Ovary (tissue), 9 donors: Measurements from ENCODE around the gene OLFML2B. TPM values are rescaled to one million over a fixed set of nuclear protein-coding genes. Genes with fewer than 3 reads are reported as not detected.

Experiments
- DNase-seq, 5 donors: peaks; one replicate each; pipeline ENCODE4 v3.0.0-alpha.2; 2019 to 2020
- H3K27ac ChIP-seq, 2 donors: fragments of 200-600 bp; one replicate each; pipeline versions ENCODE4 v1.5.1 to v1.8.0; 2019 to 2022
- H3K27me3 ChIP-seq: fragments of 200-600 bp; one replicate; pipeline ENCODE4 v1.8.0; 2022
- H3K36me3 ChIP-seq: fragments of 200-600 bp; sonication (generic); one replicate; pipeline ENCODE4 v1.5.1; 2019
- H3K4me1 ChIP-seq: one replicate; pipeline ENCODE4 v1.8.1; 2013; ENCODE audit warnings: mild to moderate bottlenecking, moderate library complexity; ENCODE audit not compliant: insufficient read depth
- H3K4me3 ChIP-seq: fragments of 200-600 bp; sonication (generic); one replicate; pipeline ENCODE4 v1.5.1; 2017
- H3K9me3 ChIP-seq, 2 donors: fragments of 200-600 bp in 1 of 2; sonication (generic) in 1 of 2; one replicate each; pipeline versions ENCODE4 v1.5.1 to v1.8.1; 2013 to 2019; ENCODE audit warnings: mild to moderate bottlenecking in 1 of 2, moderate library complexity in 1 of 2
- CTCF ChIP-seq, 3 donors: fragments of 450-650 bp in 2 of 3; fragments of 200-600 bp in 1 of 3; IDR thresholded peaks; one replicate each; pipeline versions ENCODE4 v1.5.1 to v1.8.0; 2016 to 2022; ENCODE audit warnings: antibody characterized with exemption in 3 of 3, mild to moderate bottlenecking in 1 of 3
- EP300 ChIP-seq: sonication (generic); formaldehyde crosslinking; IDR thresholded peaks from one replicate; pipeline ENCODE4 v1.6.1; 2017; ENCODE audit warnings: antibody characterized with exemption
- POLR2A ChIP-seq: fragments of 450-650 bp; IDR thresholded peaks from one replicate; pipeline ENCODE4 v1.6.1; 2017; ENCODE audit warnings: antibody characterized with exemption, mild to moderate bottlenecking, moderate library complexity
- WGBS, 3 donors: extraction: QIAGEN DNeasy Blood & Tissue Kit in 1 of 3; methylation state at CpG; one replicate each; pipeline versions ENCODE4 v1.1.5 to v1.1.7; 2013 to 2017; 5-methylcytosine and 5-hydroxymethylcytosine counted together
- intact Hi-C, 4 donors: fragments of 100-400 bp; cut with DNase I; formaldehyde crosslinking; loops; one replicate each; pipeline versions ENCODE4 v1.11.0 to v1.15.1; 2022 to 2023
- polyA plus RNA-seq, 2 donors: library from polyadenylated mRNA; stranded (reverse); fragments of 200-250 nt in 1 of 2; fragments of 350-450 nt in 1 of 2; fragmentation: Illumina TruSeq in 1 of 2; extraction: RNeasy Lipid Tissue Mini Kit (QIAGEN cat#74804) in 1 of 2; gene quantifications; one replicate each; pipeline ENCODE4 v1.2.3, GENCODE V29; 2013 to 2014
- total RNA-seq, 7 donors: library from RNA; depleted of rRNA in 2 of 7; stranded (reverse); fragments of >200 nt in 2 of 7; fragmentation: NEBNext Ultra II Directional in 3 of 7; extraction: Animal tissue kit (Norgen Biotek cat#: 25700) in 3 of 7; gene quantifications; one replicate each; pipeline versions ENCODE4 v1.1.0 to v1.2.4, GENCODE V29; 2016 to 2023
- donor health status: DM: no; HTN: no; CAD: no; lungs with moderate emphysema.
- donor health status: DM: no; HTN: no; CAD: no.
- donor health status: Bipolar disorder and iron deficiency.
- donor health status: DM: yes; HTN: yes; CAD: no.
- donor health status: DM: no; HTN: no; CAD: no.
- donor health status: DM: yes; HTN: yes; CAD: no.

Gene OLFML2B
- total and polyA plus RNA-seq, 9 donors, result 1.0 to 37.6 (median 5.1) TPM

GRCh38 chr1:161955606-161956005 lies 68.1 kb downstream of the OLFML2B start:
- no peaks in the 10 kb centered on the region for H3K27me3 ChIP-seq
- H3K36me3 ChIP-seq, result no peaks in the 10 kb centered on the region
- no peak overlapping the region for H3K4me3 ChIP-seq
- no peaks in the 10 kb centered on the region for H3K4me1 ChIP-seq
- intact Hi-C loops, result no loop called here
- H3K27ac ChIP-seq, result no peak overlapping the region
- WGBS, 3 donors, result 88 to 95% (median 95%) methylated on average over 2 of the region's 2 CpGs
- H3K9me3 ChIP-seq, result no peaks in the 10 kb centered on the region
- no peak for DNase-seq
- TF ChIP-seq EP300 (no peak), POLR2A (no peak), CTCF (IDR thresholded peaks at IDR 0.05) (no peak)

- intact Hi-C loops, result no loop called here
- no peak for TF ChIP-seq POLR2A
- TF ChIP-seq EP300, result no peak
- TF ChIP-seq CTCF (IDR thresholded peaks at IDR 0.05), result no peak
- no peak overlapping the region for H3K4me3 ChIP-seq
- no peaks in the 10 kb centered on the region for H3K27me3 ChIP-seq
- H3K36me3 ChIP-seq, result no peaks in the 10 kb centered on the region
- H3K9me3 ChIP-seq, result no peaks in the 10 kb centered on the region
- no peaks in the 10 kb centered on the region for H3K4me1 ChIP-seq
- no peak overlapping the region for H3K27ac ChIP-seq
- DNase-seq, result no peak
Observed at GRCh38 chr1:161954466-161954865, 69.2 kb downstream of the OLFML2B start.

GRCh38 chr1:161954050-161954449 lies 69.6 kb downstream of the OLFML2B start:
- no peak for DNase-seq
- Histone ChIP-seq H3K36me3 (no peaks in the 10 kb centered on the region), H3K9me3 (no peaks in the 10 kb centered on the region), H3K4me3 (no peak overlapping the region), H3K27me3 (no peaks in the 10 kb centered on the region), H3K4me1 (no peaks in the 10 kb centered on the region), H3K27ac (no peak overlapping the region)
- intact Hi-C loops, result no loop called here
- TF ChIP-seq EP300 (no peak), CTCF (IDR thresholded peaks at IDR 0.05) (no peak)
- 26 to 38% (median 36%) methylated on average over 2 of the region's 2 CpGs for WGBS, 3 donors

GRCh38 chr1:161953256-161953920 lies 70.3 kb downstream of the OLFML2B start:
- Histone ChIP-seq H3K27me3 (no peaks in the 10 kb centered on the region), H3K36me3 (no peaks in the 10 kb centered on the region), H3K27ac (no peak overlapping the region), H3K4me1 (no peaks in the 10 kb centered on the region), H3K4me3 (no peak overlapping the region), H3K9me3 (no peaks in the 10 kb centered on the region)
- intact Hi-C loops, result no loop called here
- WGBS, 3 donors, result 82 to 89% (median 87%) methylated on average over 5 of the region's 5 CpGs
- no peak for DNase-seq
- TF ChIP-seq CTCF (IDR thresholded peaks at IDR 0.05), result no peak
- TF ChIP-seq EP300, result no peak
- TF ChIP-seq POLR2A, result no peak
